Smooth muscle cell (in vitro differentiated cells): Measurements from ENCODE around the gene CLCN3. TPM values are rescaled to one million over a fixed set of nuclear protein-coding genes. Genes with fewer than 3 reads are reported as not detected.
"Not testable (repeated sequence)": the region's sequence is repeated elsewhere in the genome, so short reads cannot be mapped to it uniquely, and the experiment has no call there.

Experiments
- DNase-seq: peaks from one replicate; lab custom pipeline; 2025; ENCODE audit not compliant: unreplicated experiment; lab: John Stamatoyannopoulos, UW
- H2AFZ ChIP-seq: fragments of 200-600 bp; sonication (generic); 2 replicates; pipeline ENCODE4 v1.6.0; 2016; ENCODE audit warnings: antibody characterized with exemption, low read depth, mild to moderate bottlenecking
- H3F3A ChIP-seq: fragments of 200-600 bp; sonication (generic); 2 replicates; pipeline ENCODE4 v1.6.0; 2017; ENCODE audit warnings: antibody characterized with exemption, low read depth
- H3K27ac ChIP-seq: fragments of 200-600 bp; sonication (generic); 2 replicates; pipeline ENCODE4 v1.5.1; 2016; ENCODE audit warnings: low read depth, mild to moderate bottlenecking
- H3K27me3 ChIP-seq: fragments of 200-600 bp; sonication (generic); 2 replicates; pipeline ENCODE4 v1.6.1; 2016; ENCODE audit warnings: low read depth, mild to moderate bottlenecking
- H3K36me3 ChIP-seq: fragments of 200-600 bp; sonication (generic); 2 replicates; pipeline ENCODE4 v1.5.1; 2016; ENCODE audit warnings: low read depth
- H3K4me1 ChIP-seq: fragments of 200-600 bp; sonication (generic); 2 replicates; pipeline ENCODE4 v1.5.1; 2016; ENCODE audit warnings: low read depth
- H3K4me2 ChIP-seq: fragments of 200-600 bp; sonication (generic); 2 replicates; pipeline ENCODE4 v1.6.0; 2016; ENCODE audit warnings: mild to moderate bottlenecking
- H3K4me3 ChIP-seq: fragments of 200-600 bp; sonication (generic); 2 replicates; pipeline ENCODE4 v1.5.1; 2016; ENCODE audit warnings: mild to moderate bottlenecking
- H3K79me2 ChIP-seq: fragments of 200-600 bp; sonication (generic); 2 replicates; pipeline ENCODE4 v1.6.0; 2016; ENCODE audit warnings: low read depth, mild to moderate bottlenecking
- H3K9ac ChIP-seq: fragments of 200-600 bp; sonication (generic); 2 replicates; pipeline ENCODE4 v1.6.0; 2016; ENCODE audit warnings: low read depth
- H3K9me3 ChIP-seq: fragments of 200-600 bp; sonication (generic); replicated peaks from 2 replicates; pipeline ENCODE4 v1.5.1; 2016; ENCODE audit warnings: low read depth
- H4K20me1 ChIP-seq: fragments of 200-600 bp; sonication (generic); 2 replicates; pipeline ENCODE4 v1.6.0; 2016; ENCODE audit warnings: low read depth
- WGBS: methylation state at CpG from one replicate; pipeline ENCODE4 v1.1.7; 2016; ENCODE audit warnings: low lambda C conversion rate; 5-methylcytosine and 5-hydroxymethylcytosine counted together
- polyA plus RNA-seq: library from polyadenylated mRNA; unstranded; fragments of >200 nt; fragmentation: Nextera tagmentation; extraction: Ambion mirVana; gene quantifications from 2 replicates; pipeline ENCODE4 v1.2.1, GENCODE V29; 2016
- total RNA-seq: library from RNA; depleted of rRNA; stranded (reverse); fragments of >200 nt; gene quantifications from 2 replicates; pipeline ENCODE4 v1.2.3, GENCODE V29; 2014
- TF ChIP-seq, protein P1 (sequence below): fragments of 200-600 bp; sonication (generic); IDR thresholded peaks from 2 replicates; pipeline ENCODE4 v1.5.1; 2017; ENCODE audit warnings: borderline replicate concordance, mild to moderate bottlenecking, antibody characterized with exemption; ENCODE audit not compliant: insufficient read depth, poor library complexity, severe bottlenecking

Gene CLCN3
- total and polyA plus RNA-seq, 2 experiments from 2014 or later, result 13.7 to 41.2 TPM

DNA sequence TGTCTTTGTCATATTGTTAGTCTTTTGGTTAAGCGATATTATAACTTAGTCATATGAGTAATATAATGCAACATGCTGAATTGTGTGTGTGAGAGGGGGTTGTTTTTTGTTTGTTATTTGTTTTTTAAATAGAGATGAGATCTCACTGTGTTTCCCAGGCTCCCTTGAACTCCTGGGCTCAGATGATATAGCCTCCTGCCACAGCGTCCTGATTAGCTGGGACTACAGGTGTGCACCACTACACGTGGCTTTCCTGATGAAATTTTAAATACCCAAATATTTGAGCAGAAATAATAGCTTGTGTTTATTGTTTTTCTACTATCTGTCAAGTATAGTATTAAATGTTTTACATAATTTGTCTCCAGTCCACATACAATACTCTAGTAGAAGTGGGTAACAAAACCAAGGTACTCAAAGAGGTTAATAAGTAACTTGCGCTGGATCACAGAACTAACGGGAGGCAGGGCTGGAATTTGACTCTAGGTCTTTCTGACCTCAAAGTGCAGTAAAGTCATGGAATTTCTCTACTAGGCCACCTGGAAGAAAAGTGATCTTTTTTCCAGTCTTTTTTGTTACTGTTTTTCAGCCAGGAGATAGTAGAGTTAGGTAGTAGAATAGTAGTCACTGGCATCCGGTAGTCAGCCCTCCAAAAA, 47.8 kb downstream of the CLCN3 start:
- H3F3A ChIP-seq, result no peaks in the 10 kb centered on the region
- peaks cover 87% of the 10 kb centered on the region for H3K79me2 ChIP-seq
- no peaks in the 10 kb centered on the region for H3K27me3 ChIP-seq
- no peak overlapping the region for H3K4me2 ChIP-seq
- peaks cover 21% of the 10 kb centered on the region for H4K20me1 ChIP-seq
- H3K9ac ChIP-seq, result no peak overlapping the region
- 95% methylated on average over 6 of the region's 6 CpGs for WGBS
- H3K27ac ChIP-seq, result no peak overlapping the region
- TF ChIP-seq, protein P1, sequence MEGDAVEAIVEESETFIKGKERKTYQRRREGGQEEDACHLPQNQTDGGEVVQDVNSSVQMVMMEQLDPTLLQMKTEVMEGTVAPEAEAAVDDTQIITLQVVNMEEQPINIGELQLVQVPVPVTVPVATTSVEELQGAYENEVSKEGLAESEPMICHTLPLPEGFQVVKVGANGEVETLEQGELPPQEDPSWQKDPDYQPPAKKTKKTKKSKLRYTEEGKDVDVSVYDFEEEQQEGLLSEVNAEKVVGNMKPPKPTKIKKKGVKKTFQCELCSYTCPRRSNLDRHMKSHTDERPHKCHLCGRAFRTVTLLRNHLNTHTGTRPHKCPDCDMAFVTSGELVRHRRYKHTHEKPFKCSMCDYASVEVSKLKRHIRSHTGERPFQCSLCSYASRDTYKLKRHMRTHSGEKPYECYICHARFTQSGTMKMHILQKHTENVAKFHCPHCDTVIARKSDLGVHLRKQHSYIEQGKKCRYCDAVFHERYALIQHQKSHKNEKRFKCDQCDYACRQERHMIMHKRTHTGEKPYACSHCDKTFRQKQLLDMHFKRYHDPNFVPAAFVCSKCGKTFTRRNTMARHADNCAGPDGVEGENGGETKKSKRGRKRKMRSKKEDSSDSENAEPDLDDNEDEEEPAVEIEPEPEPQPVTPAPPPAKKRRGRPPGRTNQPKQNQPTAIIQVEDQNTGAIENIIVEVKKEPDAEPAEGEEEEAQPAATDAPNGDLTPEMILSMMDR, result no peak
- H3K9me3 ChIP-seq, result no peaks in the 10 kb centered on the region
- H3K4me3 ChIP-seq, result no peak overlapping the region
- peaks cover 5% of the 10 kb centered on the region for H3K36me3 ChIP-seq
- no peak overlapping the region for H2AFZ ChIP-seq
- no peak for DNase-seq
- peaks cover 8% of the 10 kb centered on the region for H3K4me1 ChIP-seq

DNA sequence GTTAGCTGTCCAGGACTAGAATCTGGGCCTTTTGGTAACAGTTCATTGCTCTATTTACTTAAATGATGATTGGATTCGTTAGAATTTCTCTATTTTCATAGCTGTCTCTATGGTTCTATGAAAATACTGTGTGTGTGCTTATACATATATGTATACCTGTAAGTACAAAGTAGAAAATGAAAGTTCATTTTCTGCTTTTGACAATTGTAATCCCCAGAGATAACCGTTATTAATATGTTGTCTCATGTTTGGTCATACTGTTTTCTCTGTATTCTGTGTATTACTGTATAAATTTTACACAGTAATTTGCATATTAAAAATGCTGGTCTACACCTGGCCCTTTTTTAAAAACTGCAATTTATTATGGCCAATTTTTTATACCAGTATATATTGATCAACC, 55.4 kb downstream of the CLCN3 start:
- H3K4me2 ChIP-seq, result no peak overlapping the region
- H3K79me2 ChIP-seq, result peaks cover 43% of the 10 kb centered on the region
- DNase-seq, result no peak
- no peaks in the 10 kb centered on the region for H3K4me1 ChIP-seq
- H2AFZ ChIP-seq, result no peak overlapping the region
- H3K9me3 ChIP-seq, result no peaks in the 10 kb centered on the region
- H3F3A ChIP-seq, result no peaks in the 10 kb centered on the region
- no peak overlapping the region for H3K9ac ChIP-seq
- H3K27ac ChIP-seq, result no peak overlapping the region
- peaks cover 28% of the 10 kb centered on the region for H4K20me1 ChIP-seq
- WGBS, result 93% methylated on average over 2 of the region's 2 CpGs
- TF ChIP-seq, protein P1, result no peak
- H3K36me3 ChIP-seq, result no peaks in the 10 kb centered on the region
- no peaks in the 10 kb centered on the region for H3K27me3 ChIP-seq
- no peak overlapping the region for H3K4me3 ChIP-seq

DNA sequence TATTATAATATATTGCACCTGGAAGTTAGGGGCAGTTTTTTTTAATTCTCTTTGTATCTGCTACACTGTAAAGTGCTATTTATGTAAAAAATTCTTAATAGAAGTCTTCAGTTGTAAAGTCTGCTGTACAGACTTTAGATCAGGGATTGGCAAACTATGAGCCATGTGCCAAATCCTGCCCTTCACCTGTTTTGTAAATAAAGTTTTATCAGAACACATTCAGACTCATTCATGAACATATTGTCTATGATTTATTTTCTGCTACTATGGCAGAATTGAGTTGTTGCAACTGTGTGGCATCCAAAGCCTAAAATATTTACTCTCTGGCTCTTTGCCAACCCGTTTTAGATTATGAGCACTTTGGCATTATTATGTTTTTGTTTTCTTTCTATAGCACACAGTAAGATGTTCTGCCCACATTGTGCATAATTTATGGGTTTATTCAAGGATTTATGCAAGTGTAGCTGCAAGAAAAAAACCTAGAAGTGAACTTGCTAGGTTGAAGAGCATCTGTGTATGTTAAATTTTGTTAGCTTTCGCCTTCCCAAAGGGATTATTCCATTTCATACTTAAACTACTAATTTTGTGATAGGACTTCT, 56.9 kb downstream of the CLCN3 start:
- H3K4me2 ChIP-seq, result no peak overlapping the region
- no peaks in the 10 kb centered on the region for H3K4me1 ChIP-seq
- H4K20me1 ChIP-seq, result peaks cover 25% of the 10 kb centered on the region
- TF ChIP-seq, protein P1, result no peak
- H3K27me3 ChIP-seq, result no peaks in the 10 kb centered on the region
- peaks cover 32% of the 10 kb centered on the region for H3K79me2 ChIP-seq
- WGBS, result 95% methylated on average over 2 of the region's 2 CpGs
- H3K9ac ChIP-seq, result no peak overlapping the region
- no peaks in the 10 kb centered on the region for H3F3A ChIP-seq
- DNase-seq, result no peak
- no peak overlapping the region for H2AFZ ChIP-seq
- H3K36me3 ChIP-seq, result no peaks in the 10 kb centered on the region
- no peak overlapping the region for H3K4me3 ChIP-seq
- H3K27ac ChIP-seq, result no peak overlapping the region
- no peaks in the 10 kb centered on the region for H3K9me3 ChIP-seq

DNA sequence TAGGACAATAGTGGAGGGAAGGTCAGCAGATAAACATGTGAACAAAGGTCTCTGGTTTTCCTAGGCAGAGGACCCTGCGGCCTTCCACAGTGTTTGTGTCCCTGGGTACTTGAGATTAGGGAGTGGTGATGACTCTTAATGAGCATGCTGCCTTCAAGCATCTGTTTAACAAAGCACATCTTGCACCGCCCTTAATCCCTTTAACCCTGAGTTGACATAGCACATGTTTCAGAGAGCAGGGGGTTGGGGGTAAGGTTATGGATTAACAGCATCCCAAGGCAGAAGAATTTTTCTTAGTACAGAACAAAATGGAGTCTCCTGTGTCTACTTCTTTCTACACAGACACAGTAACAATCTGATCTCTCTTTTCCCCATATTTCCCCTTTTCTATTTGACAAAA, 58.1 kb downstream of the CLCN3 start:
- not testable (repeated sequence) for H3K4me2 ChIP-seq, H2AFZ ChIP-seq, H3K9me3 ChIP-seq, H3F3A ChIP-seq, H3K27ac ChIP-seq, H3K27me3 ChIP-seq, H3K36me3 ChIP-seq, H3K4me1 ChIP-seq, H3K4me3 ChIP-seq, DNase-seq, H3K9ac ChIP-seq
- H4K20me1 ChIP-seq, result peaks cover 24% of the 10 kb centered on the region
- 100% methylated on average over 2 of the region's 2 CpGs for whole genome bisulfite sequencing
- H3K79me2 ChIP-seq, result peaks cover 30% of the 10 kb centered on the region

DNA sequence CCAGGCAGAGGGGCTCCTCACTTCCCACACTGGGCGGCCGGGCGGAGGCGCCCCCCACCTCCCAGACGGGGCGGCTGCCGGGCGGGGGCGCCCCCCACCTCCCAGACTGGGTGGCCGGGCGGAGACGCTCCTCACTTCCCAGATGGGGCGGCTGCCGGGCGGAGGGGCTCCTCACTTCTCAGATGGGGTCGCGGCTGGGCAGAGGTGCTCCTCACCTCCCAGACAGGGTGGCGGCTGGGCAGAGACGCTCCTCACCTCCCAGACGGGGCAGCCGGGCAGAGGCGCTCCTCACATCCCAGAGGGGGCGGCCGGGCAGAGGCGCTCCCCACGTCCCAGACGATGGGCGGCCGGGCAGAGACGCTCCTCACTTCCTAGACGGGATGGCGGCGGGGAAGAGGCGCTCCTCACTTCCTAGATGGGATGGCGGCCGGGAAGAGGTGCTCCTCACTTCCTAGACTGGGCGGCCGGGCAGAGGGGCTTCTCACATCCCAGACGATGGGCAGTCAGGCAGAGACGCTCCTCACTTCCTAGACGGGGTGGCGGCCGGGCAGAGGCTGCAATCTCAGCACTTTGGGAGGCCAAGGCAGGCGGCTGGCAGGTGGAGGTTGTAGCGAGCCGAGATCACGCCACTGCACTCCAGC, 58.7 kb downstream of the CLCN3 start:
- H3K9ac ChIP-seq, H3K27me3 ChIP-seq, DNase-seq, H3F3A ChIP-seq, H3K27ac ChIP-seq, H3K9me3 ChIP-seq, H2AFZ ChIP-seq, H3K4me3 ChIP-seq, H3K36me3 ChIP-seq, H3K4me2 ChIP-seq, H3K4me1 ChIP-seq: not testable (repeated sequence)
- WGBS, result 96% methylated on average over 25 of the region's 47 CpGs
- H4K20me1 ChIP-seq, result peaks cover 24% of the 10 kb centered on the region
- peaks cover 25% of the 10 kb centered on the region for H3K79me2 ChIP-seq
